Caco-2 (cell line): Measurements from ENCODE around the gene ANO4. TPM values are rescaled to one million over a fixed set of nuclear protein-coding genes. Genes with fewer than 3 reads are reported as not detected.
A peak's percentile ranks its signal among the peaks of the same experiment; 100 is the strongest.

Source experiments
- BruUV-seq: library from RNA; stranded (reverse); fragments of 400-500 nt; replicated peaks from 2 replicates; lab custom pipeline; 2021; lab: Mats Ljungman, UMichigan
- CTCF ChIA-PET: fragments of 300-600 bp; sonication (Branson Sonifier 250); formaldehyde crosslinking; loops from one replicate; lab custom pipeline; 2022; ENCODE audit warnings: antibody characterized with exemption; lab: Charles Lee
- POLR2A ChIA-PET: fragments of 300-600 bp; sonication (Branson Sonifier 250); formaldehyde crosslinking; loops from one replicate; lab custom pipeline; 2022; ENCODE audit warnings: antibody characterized with exemption; lab: Charles Lee
- DNase-seq, 2 experiments: peaks; one replicate each; pipeline versions ENCODE4 v3.0.0 to v3.0.0-alpha.2; 2020 to 2022
- H3K27me3 ChIP-seq: replicated peaks from 2 replicates; pipeline ENCODE4 v1.6.0; 2011; ENCODE audit warnings: low read length; ENCODE audit not compliant: control insufficient read depth, insufficient read depth
- H3K36me3 ChIP-seq: 2 replicates; pipeline ENCODE4 v1.5.1; 2011; ENCODE audit warnings: low read length; ENCODE audit not compliant: control insufficient read depth, insufficient read depth
- H3K4me1 ChIP-seq: fragments of 250-450 bp; sonication (Bioruptor Pico); 2 replicates; pipeline ENCODE4 v1.5.1; 2020; ENCODE audit warnings: mild to moderate bottlenecking
- H3K4me3 ChIP-seq: 2 replicates; pipeline ENCODE4 v1.5.1; 2011; ENCODE audit warnings: low read depth, mild to moderate bottlenecking, control low read depth, low read length
- H3K9me3 ChIP-seq: fragments of 250-450 bp; sonication (Bioruptor Pico); 2 replicates; pipeline ENCODE4 v1.5.1; 2020; ENCODE audit warnings: mild to moderate bottlenecking, moderate library complexity
- H3K27ac Mint-ChIP-seq: one replicate; pipeline ENCODE4 v1.8.0; 2022; ENCODE audit warnings: mixed read lengths; ENCODE audit not compliant: unreplicated experiment
- H3K27me3 Mint-ChIP-seq: one replicate; pipeline ENCODE4 v1.8.0; 2022; ENCODE audit warnings: mixed read lengths; ENCODE audit not compliant: insufficient read depth, unreplicated experiment
- H3K36me3 Mint-ChIP-seq: one replicate; pipeline ENCODE4 v1.8.0; 2022; ENCODE audit warnings: mild to moderate bottlenecking, mixed read lengths; ENCODE audit not compliant: insufficient read depth, unreplicated experiment
- H3K4me1 Mint-ChIP-seq: one replicate; pipeline ENCODE4 v1.8.0; 2022; ENCODE audit warnings: low read depth, mixed read lengths; ENCODE audit not compliant: unreplicated experiment
- H3K4me3 Mint-ChIP-seq: one replicate; pipeline ENCODE4 v1.8.0; 2022; ENCODE audit warnings: mild to moderate bottlenecking, moderate library complexity, mixed read lengths; ENCODE audit not compliant: unreplicated experiment
- H3K9me3 Mint-ChIP-seq: one replicate; pipeline ENCODE4 v1.8.0; 2022; ENCODE audit warnings: mixed read lengths; ENCODE audit not compliant: unreplicated experiment
- CTCF ChIP-seq, 2 experiments: fragments of 200-600 bp in 1 of 2; IDR thresholded peaks; 1 replicate in 1 of 2; 2 replicates in 1 of 2; pipeline versions ENCODE4 v1.5.1 to v1.8.0; 2011 to 2022; ENCODE audit warnings: antibody characterized with exemption in 1 of 2, control low read depth in 1 of 2, inconsistent platforms in 1 of 2, low read depth in 1 of 2, low read length in 1 of 2, mild to moderate bottlenecking in 1 of 2, moderate library complexity in 1 of 2; ENCODE audit not compliant: insufficient read depth in 1 of 2, severe bottlenecking in 1 of 2, unreplicated experiment in 1 of 2
- intact Hi-C: fragments of 100-400 bp; cut with micrococcal nuclease; formaldehyde crosslinking; loops from one replicate; pipeline ENCODE4 v1.10.0; 2022; ENCODE audit not compliant: unreplicated experiment
- total RNA-seq: library from RNA; stranded (reverse); gene quantifications from 2 replicates; pipeline ENCODE4 v1.2.3, GENCODE V29; 2022

ANO4 gene
- total RNA-seq, 1 experiment from 2014 or later, result 0.09 TPM

GRCh38 chr12:100951756-100952155 lies 157.2 kb downstream of the ANO4 start:
- no peaks in the 10 kb centered on the region for H3K36me3 ChIP-seq
- Mint-ChIP-seq H3K27ac (no peak overlapping the region), H3K4me3 (no peak overlapping the region), H3K27me3 (peaks cover 7% of the 10 kb centered on the region), H3K4me1 (no peaks in the 10 kb centered on the region), H3K9me3 (no peaks in the 10 kb centered on the region), H3K36me3 (no peaks in the 10 kb centered on the region)
- ChIA-PET POLR2A (no interaction called here), CTCF (no interaction called here)
- no peaks in the 10 kb centered on the region for H3K27me3 ChIP-seq
- no peak overlapping the region for H3K4me3 ChIP-seq
- TF ChIP-seq CTCF (IDR thresholded peaks at IDR 0.05; ENCODE audit: insufficient read depth in 1 of 2, low read depth in 1 of 2, low read length in 1 of 2, severe bottlenecking in 1 of 2, unreplicated experiment in 1 of 2), result peak in 1 of 2 experiments; percentile 5
- intact Hi-C loops, result no loop called here
- BruUV-seq, result no TSS peak
- H3K9me3 ChIP-seq, result no peaks in the 10 kb centered on the region
- no peak for DNase-seq
- no peaks in the 10 kb centered on the region for H3K4me1 ChIP-seq

GRCh38 chr12:100953217-100953616 lies 158.6 kb downstream of the ANO4 start:
- ChIA-PET CTCF (no interaction called here), POLR2A (no interaction called here)
- H3K36me3 ChIP-seq, result no peaks in the 10 kb centered on the region
- no peaks in the 10 kb centered on the region for H3K4me1 ChIP-seq
- Mint-ChIP-seq H3K4me3 (no peak overlapping the region), H3K9me3 (no peaks in the 10 kb centered on the region), H3K27me3 (peaks cover 8% of the 10 kb centered on the region), H3K36me3 (no peaks in the 10 kb centered on the region), H3K4me1 (no peaks in the 10 kb centered on the region), H3K27ac (no peak overlapping the region)
- intact Hi-C loops, result no loop called here
- H3K27me3 ChIP-seq, result no peaks in the 10 kb centered on the region
- BruUV-seq, result no TSS peak
- no peak overlapping the region for H3K4me3 ChIP-seq
- DNase-seq, result no peak
- H3K9me3 ChIP-seq, result no peaks in the 10 kb centered on the region
- no peak for TF ChIP-seq CTCF (IDR thresholded peaks at IDR 0.05; ENCODE audit: insufficient read depth in 1 of 2, low read depth in 1 of 2, low read length in 1 of 2, severe bottlenecking in 1 of 2, unreplicated experiment in 1 of 2)

- Mint-ChIP-seq H3K4me1 (no peaks in the 10 kb centered on the region), H3K27me3 (peaks cover 8% of the 10 kb centered on the region), H3K36me3 (no peaks in the 10 kb centered on the region), H3K9me3 (no peaks in the 10 kb centered on the region), H3K4me3 (no peak overlapping the region), H3K27ac (no peak overlapping the region)
- no peak for DNase-seq
- Histone ChIP-seq H3K4me1 (no peaks in the 10 kb centered on the region), H3K4me3 (no peak overlapping the region), H3K27me3 (no peaks in the 10 kb centered on the region), H3K36me3 (no peaks in the 10 kb centered on the region), H3K9me3 (no peaks in the 10 kb centered on the region)
- BruUV-seq, result no TSS peak
- CTCF ChIA-PET, result no interaction called here
- intact Hi-C loops, result no loop called here
- TF ChIP-seq CTCF (IDR thresholded peaks at IDR 0.05; ENCODE audit: insufficient read depth in 1 of 2, low read depth in 1 of 2, low read length in 1 of 2, severe bottlenecking in 1 of 2, unreplicated experiment in 1 of 2), result no peak
- POLR2A ChIA-PET, result no interaction called here
Measured at GRCh38 chr12:100953677-100954076, 159.1 kb downstream of the ANO4 start.
